Body of pancreas (tissue), 4 donors: ENCODE data around the gene HEBP1. TPM values are rescaled to one million over a fixed set of nuclear protein-coding genes. Genes with fewer than 3 reads are reported as not detected.

Source experiments
- ATAC-seq: fragments of 150-250 bp; one replicate; pipeline ENCODE4 v1.9.1; 2016
- DNase-seq, 4 donors: peaks; one replicate each; pipeline ENCODE4 v3.0.0-alpha.2; 2019
- H3K27ac ChIP-seq, 4 donors: fragments of 200-600 bp; sonication (generic); 1 replicate in 3 of 4; 2 replicates in 1 of 4; pipeline versions ENCODE4 v1.5.1 to v1.6.1; 2016 to 2019; ENCODE audit warnings: mild to moderate bottlenecking in 1 of 4, mixed read lengths in 1 of 4, moderate library complexity in 1 of 4
- H3K27me3 ChIP-seq, 2 donors: fragments of 200-600 bp; sonication (generic); one replicate each; pipeline ENCODE4 v1.6.0; 2016; ENCODE audit warnings: mild to moderate bottlenecking in 1 of 2
- H3K36me3 ChIP-seq, 2 donors: fragments of 200-600 bp; sonication (generic); replicated peaks in 1 of 2; 2 replicates each; pipeline ENCODE4 v1.5.1; 2016; ENCODE audit warnings: low read depth in 2 of 2; ENCODE audit not compliant: insufficient read depth in 1 of 2
- H3K4me1 ChIP-seq: fragments of 200-600 bp; sonication (generic); one replicate; pipeline ENCODE4 v1.6.0; 2016
- H3K4me3 ChIP-seq, 2 donors: fragments of 200-600 bp; sonication (generic); 1 replicate in 1 of 2; 2 replicates in 1 of 2; pipeline ENCODE4 v1.5.1; 2016 to 2019
- H3K9me3 ChIP-seq, 3 donors: fragments of 200-600 bp; sonication (generic); 1 replicate in 2 of 3; 2 replicates in 1 of 3; pipeline ENCODE4 v1.5.1; 2016
- CTCF ChIP-seq, 7 experiments: fragments of 450-650 bp in 4 of 7; fragments of 200-600 bp in 3 of 7; sonication (generic) in 3 of 7; IDR thresholded peaks; one replicate each; pipeline ENCODE4 v1.5.1; 2016 to 2019; ENCODE audit warnings: antibody characterized with exemption in 7 of 7
- POLR2A ChIP-seq, 3 donors: fragments of 450-650 bp; IDR thresholded peaks; one replicate each; pipeline ENCODE4 v1.6.1; 2016; ENCODE audit warnings: antibody characterized with exemption in 3 of 3, mild to moderate bottlenecking in 2 of 3
- WGBS, 2 donors: methylation state at CpG; one replicate each; pipeline ENCODE4 v1.1.5; 2017; 5-methylcytosine and 5-hydroxymethylcytosine counted together
- intact Hi-C: fragments of 100-400 bp; cut with DNase I; formaldehyde crosslinking; loops from one replicate; pipeline ENCODE4 v1.15.1; 2023
- total RNA-seq, 2 donors: library from RNA; depleted of rRNA; stranded (reverse); fragments of >200 nt; gene quantifications; one replicate each; pipeline ENCODE4 v1.1.0, GENCODE V29; 2016

The HEBP1 gene
- 10 to 100 TPM; 19.4 to 28.8 TPM for total RNA-seq

GRCh38 chr12:12999959-13000615 lies at the start of gene HEBP1:
Gene HEBP1 (minus strand): TSS chr12:13000265. CDS start chr12:13000114, 151 bp downstream.
- H3K4me1 ChIP-seq: peaks cover 47% of the 10 kb centered on the region
- intact Hi-C loops: no loop called here
- no peaks in the 10 kb centered on the region for H3K27me3 ChIP-seq
- DNase-seq (peak; percentile 93 to 97 (median 96)), ATAC-seq (peak; percentile 94)
- 0% methylated on average over 4 to 62 of the region's 69 CpGs for WGBS, 2 donors
- no peaks in the 10 kb centered on the region for H3K9me3 ChIP-seq
- H3K27ac ChIP-seq: peak within 1 kb of the TSS; percentile 77 to 96 (median 83)
- no peaks in the 10 kb centered on the region for H3K36me3 ChIP-seq
- peak in 2 of 7 experiments; percentile 23 to 26 for TF ChIP-seq CTCF (IDR thresholded peaks at IDR 0.05)
- TF ChIP-seq POLR2A (IDR thresholded peaks at IDR 0.05): peak; percentile 63 to 92 (median 70)
- peak within 1 kb of the TSS; percentile 67 to 82 for H3K4me3 ChIP-seq

- peaks cover 3% of the 10 kb centered on the region for H3K4me1 ChIP-seq
These were observed 49.8 kb upstream of the HEBP1 start for GRCh38 chr12:13049816-13050215.

GRCh38 chr12:13046964-13047363 lies 46.9 kb upstream of the HEBP1 start:
- no peak for DNase-seq
- no peak for ATAC-seq
- no peak overlapping the region for H3K4me3 ChIP-seq
- H3K4me1 ChIP-seq: peaks cover 10% of the 10 kb centered on the region
- no peak overlapping the region for H3K27ac ChIP-seq
- intact Hi-C loops: no loop called here
- no peaks in the 10 kb centered on the region for H3K9me3 ChIP-seq
- WGBS, 2 donors: 22 to 29% methylated on average over 1 of the region's 1 CpG
- TF ChIP-seq CTCF (IDR thresholded peaks at IDR 0.05) (no peak), POLR2A (IDR thresholded peaks at IDR 0.05) (no peak)
- H3K36me3 ChIP-seq: no peaks in the 10 kb centered on the region
- no peaks in the 10 kb centered on the region for H3K27me3 ChIP-seq

More at GRCh38 chr12:13049816-13050215, 49.8 kb upstream of the HEBP1 start:
- TF ChIP-seq POLR2A (IDR thresholded peaks at IDR 0.05) (no peak), CTCF (IDR thresholded peaks at IDR 0.05) (no peak)
- Histone ChIP-seq H3K27ac (no peak overlapping the region), H3K27me3 (no peaks in the 10 kb centered on the region), H3K4me3 (no peak overlapping the region), H3K9me3 (peaks cover 0 to 4% (median 0%) of the 10 kb centered on the region in 3 donors), H3K36me3 (no peaks in the 10 kb centered on the region)
- intact Hi-C loops: no loop called here
- ATAC-seq (no peak), DNase-seq (peak in 1 of 4 donors; percentile 11)
- 65 to 75% methylated on average over 3 of the region's 3 CpGs for WGBS, 2 donors

- no peak overlapping the region for H3K4me3 ChIP-seq
- 98 to 100% methylated on average over 8 of the region's 8 CpGs for WGBS, 2 donors
- TF ChIP-seq CTCF (IDR thresholded peaks at IDR 0.05): no peak
- TF ChIP-seq POLR2A (IDR thresholded peaks at IDR 0.05): no peak
- intact Hi-C loops: no loop called here
- H3K36me3 ChIP-seq: no peaks in the 10 kb centered on the region
- H3K27ac ChIP-seq: no peak overlapping the region
- H3K4me1 ChIP-seq: peaks cover 10% of the 10 kb centered on the region
- ATAC-seq (no peak), DNase-seq (no peak)
- no peaks in the 10 kb centered on the region for H3K27me3 ChIP-seq
- no peaks in the 10 kb centered on the region for H3K9me3 ChIP-seq
These were observed 45.8 kb upstream of the HEBP1 start for GRCh38 chr12:13045816-13046215.

- Histone ChIP-seq H3K9me3 (no peaks in the 10 kb centered on the region), H3K27ac (no peak overlapping the region), H3K4me3 (peak overlapping the region; percentile 81 to 100), H3K27me3 (no peaks in the 10 kb centered on the region), H3K36me3 (no peaks in the 10 kb centered on the region), H3K4me1 (peaks cover 10% of the 10 kb centered on the region)
- WGBS, 2 donors: 2 to 5% methylated on average over 5 of the region's 5 CpGs
- TF ChIP-seq POLR2A (IDR thresholded peaks at IDR 0.05) (no peak), CTCF (IDR thresholded peaks at IDR 0.05) (no peak)
- DNase-seq (no peak), ATAC-seq (no peak)
- intact Hi-C loops: no loop called here
These were observed 44.8 kb upstream of the HEBP1 start for GRCh38 chr12:13044906-13045299.
